ENCODE results near the gene SPAG9. TPM values are rescaled to one million over a fixed set of nuclear protein-coding genes. Genes with fewer than 3 reads are reported as not detected.

SPAG9 gene
- total RNA-seq, 1 experiment from 2014 or later: 130 TPM

- Mint-ChIP-seq H3K4me3 (ENCODE audit: unreplicated experiment) (no peak overlapping the region), H3K4me1 (ENCODE audit: low read depth, unreplicated experiment) (peaks cover 16% of the 10 kb centered on the region), H3K36me3 (ENCODE audit: insufficient read depth, unreplicated experiment) (no peaks in the 10 kb centered on the region), H3K27ac (ENCODE audit: unreplicated experiment) (no peak overlapping the region), H3K9me3 (ENCODE audit: unreplicated experiment) (no peaks in the 10 kb centered on the region), H3K27me3 (ENCODE audit: insufficient read depth, unreplicated experiment) (no peaks in the 10 kb centered on the region)
- Histone ChIP-seq H3K27me3 (replicated peaks; ENCODE audit: control insufficient read depth, insufficient read depth, low read length) (no peaks in the 10 kb centered on the region), H3K36me3 (ENCODE audit: control insufficient read depth, insufficient read depth, low read length) (no peaks in the 10 kb centered on the region), H3K9me3 (no peaks in the 10 kb centered on the region), H3K4me1 (peaks cover 24% of the 10 kb centered on the region), H3K4me3 (ENCODE audit: low read depth, low read length) (no peak overlapping the region)
- ChIA-PET POLR2A (interaction anchor here (3.9 kb wide), 1 partner anchor 69 kb away, joined by 36 read pairs; the partner anchor contains the start of gene TOB1), CTCF (interaction anchor here (0.7 to 2.2 kb wide), 3 partner anchors 31 to 83 kb away, joined by 4 to 6 read pairs (median 5); no protein-coding TSS in a partner anchor)
- no peak for TF ChIP-seq CTCF (IDR thresholded peaks at IDR 0.05; ENCODE audit: insufficient read depth in 1 of 2, low read depth in 1 of 2, low read length in 1 of 2, severe bottlenecking in 1 of 2, unreplicated experiment in 1 of 2)
- DNase-seq: no peak
- intact Hi-C loops (cut with micrococcal nuclease; ENCODE audit: unreplicated experiment): no loop called here
- BruUV-seq (replicated peaks): no TSS peak
These were observed 184.7 kb downstream of the SPAG9 start for GRCh38 chr17:50935996-50936266.

- Mint-ChIP-seq H3K4me3 (ENCODE audit: unreplicated experiment) (no peak overlapping the region), H3K4me1 (ENCODE audit: low read depth, unreplicated experiment) (peaks cover 16% of the 10 kb centered on the region), H3K27ac (ENCODE audit: unreplicated experiment) (no peak overlapping the region), H3K36me3 (ENCODE audit: insufficient read depth, unreplicated experiment) (no peaks in the 10 kb centered on the region), H3K27me3 (ENCODE audit: insufficient read depth, unreplicated experiment) (no peaks in the 10 kb centered on the region), H3K9me3 (ENCODE audit: unreplicated experiment) (no peaks in the 10 kb centered on the region)
- Histone ChIP-seq H3K4me1 (peaks cover 28% of the 10 kb centered on the region), H3K4me3 (ENCODE audit: low read depth, low read length) (no peak overlapping the region), H3K36me3 (ENCODE audit: control insufficient read depth, insufficient read depth, low read length) (no peaks in the 10 kb centered on the region), H3K27me3 (replicated peaks; ENCODE audit: control insufficient read depth, insufficient read depth, low read length) (no peaks in the 10 kb centered on the region), H3K9me3 (no peaks in the 10 kb centered on the region)
- TF ChIP-seq CTCF (IDR thresholded peaks at IDR 0.05; ENCODE audit: insufficient read depth in 1 of 2, low read depth in 1 of 2, low read length in 1 of 2, severe bottlenecking in 1 of 2, unreplicated experiment in 1 of 2): no peak
- intact Hi-C loops (cut with micrococcal nuclease; ENCODE audit: unreplicated experiment): no loop called here
- BruUV-seq (replicated peaks): no TSS peak
- CTCF ChIA-PET: interaction anchor here (0.6 to 2.2 kb wide), 5 partner anchors 31 to 156 kb away, joined by 3 to 6 read pairs (median 4); no protein-coding TSS in a partner anchor
- POLR2A ChIA-PET: interaction anchor here (1.0 to 3.9 kb wide), 2 partner anchors 9 to 69 kb away, joined by 7 to 36 read pairs; partner anchors contain the start of gene TOB1
- no peak for DNase-seq
These were observed 185.3 kb downstream of the SPAG9 start for GRCh38 chr17:50935221-50935995.

- ChIA-PET CTCF (interaction anchor here (0.6 to 2.2 kb wide), 4 partner anchors 68 to 586 kb away, joined by 3 to 6 read pairs (median 3); no protein-coding TSS in a partner anchor), POLR2A (interaction anchor here (1.0 to 3.9 kb wide), 2 partner anchors 10 to 68 kb away, joined by 7 to 36 read pairs; partner anchors contain the start of gene TOB1)
- H3K27me3 ChIP-seq (replicated peaks; ENCODE audit: control insufficient read depth, insufficient read depth, low read length): no peaks in the 10 kb centered on the region
- Mint-ChIP-seq H3K36me3 (ENCODE audit: insufficient read depth, unreplicated experiment) (no peaks in the 10 kb centered on the region), H3K27ac (ENCODE audit: unreplicated experiment) (no peak overlapping the region), H3K27me3 (ENCODE audit: insufficient read depth, unreplicated experiment) (no peaks in the 10 kb centered on the region), H3K9me3 (ENCODE audit: unreplicated experiment) (no peaks in the 10 kb centered on the region), H3K4me1 (ENCODE audit: low read depth, unreplicated experiment) (peaks cover 21% of the 10 kb centered on the region), H3K4me3 (ENCODE audit: unreplicated experiment) (no peak overlapping the region)
- TF ChIP-seq CTCF (IDR thresholded peaks at IDR 0.05; ENCODE audit: insufficient read depth in 1 of 2, low read depth in 1 of 2, low read length in 1 of 2, severe bottlenecking in 1 of 2, unreplicated experiment in 1 of 2): no peak
- intact Hi-C loops (cut with micrococcal nuclease; ENCODE audit: unreplicated experiment): no loop called here
- BruUV-seq (replicated peaks): no TSS peak
- no peak for DNase-seq
- H3K4me1 ChIP-seq: peaks cover 28% of the 10 kb centered on the region
- H3K36me3 ChIP-seq (ENCODE audit: control insufficient read depth, insufficient read depth, low read length): no peaks in the 10 kb centered on the region
- H3K9me3 ChIP-seq: no peaks in the 10 kb centered on the region
- H3K4me3 ChIP-seq (ENCODE audit: low read depth, low read length): no peak overlapping the region
These were observed 185.9 kb downstream of the SPAG9 start for GRCh38 chr17:50934672-50935220.
